Breast epithelium (tissue), 4 donors: ENCODE measurements around the gene SNX30. TPM values are rescaled to one million over a fixed set of nuclear protein-coding genes. Genes with fewer than 3 reads are reported as not detected.

Experiments used
- DNase-seq, 2 donors: peaks; one replicate each; pipeline ENCODE4 v3.0.0-alpha.2; 2019; ENCODE audit warnings: low spot score in 2 of 2
- H3K27ac ChIP-seq, 2 donors: fragments of 200-600 bp; sonication (generic) in 1 of 2; one replicate each; pipeline ENCODE4 v1.5.1; 2016 to 2019; ENCODE audit warnings: mild to moderate bottlenecking in 1 of 2
- H3K27me3 ChIP-seq, 2 donors: fragments of 200-600 bp; sonication (generic) in 1 of 2; one replicate each; pipeline versions ENCODE4 v1.5.1 to v1.6.0; 2017 to 2019; ENCODE audit warnings: control low read depth in 1 of 2, mild to moderate bottlenecking in 1 of 2
- H3K36me3 ChIP-seq: fragments of 200-600 bp; one replicate; pipeline ENCODE4 v1.5.1; 2019
- H3K4me1 ChIP-seq, 2 donors: fragments of 200-600 bp; sonication (generic); one replicate each; pipeline ENCODE4 v1.5.1; 2016 to 2019; ENCODE audit warnings: control low read depth in 1 of 2
- H3K4me3 ChIP-seq, 3 donors: fragments of 200-600 bp; sonication (generic); 1 replicate in 2 of 3; 2 replicates in 1 of 3; pipeline ENCODE4 v1.5.1; 2016 to 2019; ENCODE audit warnings: mild to moderate bottlenecking in 3 of 3, moderate library complexity in 2 of 3
- H3K9me3 ChIP-seq, 2 donors: fragments of 200-600 bp; sonication (generic) in 1 of 2; one replicate each; pipeline ENCODE4 v1.5.1; 2016 to 2019; ENCODE audit warnings: control low read depth in 1 of 2
- POLR2A ChIP-seq: fragments of 450-650 bp; IDR thresholded peaks from one replicate; pipeline ENCODE4 v1.6.1; 2016; ENCODE audit warnings: antibody characterized with exemption, mild to moderate bottlenecking, moderate library complexity
- POLR2AphosphoS5 ChIP-seq, 3 donors: sonication (generic); formaldehyde crosslinking; IDR thresholded peaks; one replicate each; pipeline ENCODE4 v1.6.1; 2017; ENCODE audit warnings: antibody characterized with exemption in 3 of 3
- intact Hi-C: fragments of 100-400 bp; cut with DNase I; formaldehyde crosslinking; loops from one replicate; pipeline ENCODE4 v1.15.1; 2023; ENCODE audit warnings: low total_unique reads
- total RNA-seq, 3 donors: library from RNA; depleted of rRNA; stranded (reverse); fragments of >200 nt; gene quantifications; one replicate each; pipeline ENCODE4 v1.1.0, GENCODE V29; 2016
- TF ChIP-seq, protein P1 (sequence below), 3 donors: fragments of 450-650 bp; IDR thresholded peaks; one replicate each; pipeline ENCODE4 v1.5.1; 2016 to 2017; ENCODE audit warnings: antibody characterized with exemption in 3 of 3, mild to moderate bottlenecking in 3 of 3, moderate library complexity in 3 of 3

The SNX30 gene
- total RNA-seq, 3 donors from 2014 or later: 15.2 to 18.7 (median 16.4) TPM

DNA sequence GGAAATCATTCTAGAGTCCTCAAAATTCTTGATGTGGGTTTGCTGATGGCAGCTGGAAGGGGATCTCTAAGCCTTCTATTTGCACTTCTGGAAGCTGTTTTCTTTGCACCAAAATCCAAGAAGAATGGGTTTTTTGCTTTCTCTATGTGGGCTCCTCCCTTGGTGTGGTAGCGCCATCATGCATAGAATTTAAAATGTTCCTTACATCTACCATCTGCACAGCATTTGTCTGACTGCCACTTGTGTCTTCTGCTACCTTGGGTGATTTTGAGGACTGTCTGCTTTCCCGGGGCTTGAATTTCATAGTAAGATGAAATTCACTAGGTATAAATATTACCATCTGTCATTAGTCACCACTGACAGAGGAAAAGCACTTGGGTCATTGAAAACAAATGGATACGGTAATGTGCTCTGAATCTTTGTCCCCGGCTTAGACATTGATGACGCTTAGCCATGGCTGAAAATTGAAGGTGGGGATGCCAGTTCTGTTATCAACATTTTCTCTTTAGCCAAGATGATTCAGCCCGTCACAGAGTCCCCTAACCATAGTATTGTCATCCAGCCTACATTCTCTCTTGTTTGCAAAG lies 30.0 kb downstream of the SNX30 start:
- Histone ChIP-seq H3K9me3 (no peaks in the 10 kb centered on the region), H3K36me3 (no peaks in the 10 kb centered on the region), H3K27me3 (no peaks in the 10 kb centered on the region), H3K27ac (no peak overlapping the region), H3K4me1 (no peaks in the 10 kb centered on the region), H3K4me3 (no peak overlapping the region)
- DNase-seq: no peak
- intact Hi-C loops: no loop called here
- TF ChIP-seq POLR2A (no peak), POLR2AphosphoS5 (IDR thresholded peaks at IDR 0.05) (no peak)
- TF ChIP-seq, protein P1, sequence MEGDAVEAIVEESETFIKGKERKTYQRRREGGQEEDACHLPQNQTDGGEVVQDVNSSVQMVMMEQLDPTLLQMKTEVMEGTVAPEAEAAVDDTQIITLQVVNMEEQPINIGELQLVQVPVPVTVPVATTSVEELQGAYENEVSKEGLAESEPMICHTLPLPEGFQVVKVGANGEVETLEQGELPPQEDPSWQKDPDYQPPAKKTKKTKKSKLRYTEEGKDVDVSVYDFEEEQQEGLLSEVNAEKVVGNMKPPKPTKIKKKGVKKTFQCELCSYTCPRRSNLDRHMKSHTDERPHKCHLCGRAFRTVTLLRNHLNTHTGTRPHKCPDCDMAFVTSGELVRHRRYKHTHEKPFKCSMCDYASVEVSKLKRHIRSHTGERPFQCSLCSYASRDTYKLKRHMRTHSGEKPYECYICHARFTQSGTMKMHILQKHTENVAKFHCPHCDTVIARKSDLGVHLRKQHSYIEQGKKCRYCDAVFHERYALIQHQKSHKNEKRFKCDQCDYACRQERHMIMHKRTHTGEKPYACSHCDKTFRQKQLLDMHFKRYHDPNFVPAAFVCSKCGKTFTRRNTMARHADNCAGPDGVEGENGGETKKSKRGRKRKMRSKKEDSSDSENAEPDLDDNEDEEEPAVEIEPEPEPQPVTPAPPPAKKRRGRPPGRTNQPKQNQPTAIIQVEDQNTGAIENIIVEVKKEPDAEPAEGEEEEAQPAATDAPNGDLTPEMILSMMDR (IDR thresholded peaks at IDR 0.05): no peak

DNA sequence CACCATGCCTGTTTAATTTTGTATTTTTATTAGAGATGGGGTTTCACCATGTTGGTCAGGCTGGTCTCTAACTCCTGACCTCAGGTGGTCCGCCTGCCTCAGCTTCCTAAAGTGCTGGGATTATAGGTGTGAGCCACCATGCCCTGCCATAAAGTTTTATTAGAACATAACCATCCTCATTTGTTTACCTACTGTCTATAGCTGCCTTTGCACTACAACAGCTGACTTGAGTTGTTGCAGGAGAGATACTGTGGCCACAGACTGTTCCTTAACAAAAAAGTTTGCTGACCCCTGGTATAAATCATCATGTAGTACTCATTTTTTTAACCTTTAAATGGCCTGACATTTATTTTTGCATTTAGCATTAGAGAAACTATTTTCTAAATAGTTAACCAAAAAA lies 31.7 kb downstream of the SNX30 start:
- Histone ChIP-seq H3K4me3 (no peak overlapping the region), H3K27me3 (no peaks in the 10 kb centered on the region), H3K9me3 (no peaks in the 10 kb centered on the region), H3K36me3 (no peaks in the 10 kb centered on the region), H3K4me1 (no peaks in the 10 kb centered on the region), H3K27ac (no peak overlapping the region)
- DNase-seq: no peak
- intact Hi-C loops: no loop called here
- TF ChIP-seq, protein P1 (IDR thresholded peaks at IDR 0.05): no peak
- TF ChIP-seq POLR2AphosphoS5 (IDR thresholded peaks at IDR 0.05) (no peak), POLR2A (no peak)

DNA sequence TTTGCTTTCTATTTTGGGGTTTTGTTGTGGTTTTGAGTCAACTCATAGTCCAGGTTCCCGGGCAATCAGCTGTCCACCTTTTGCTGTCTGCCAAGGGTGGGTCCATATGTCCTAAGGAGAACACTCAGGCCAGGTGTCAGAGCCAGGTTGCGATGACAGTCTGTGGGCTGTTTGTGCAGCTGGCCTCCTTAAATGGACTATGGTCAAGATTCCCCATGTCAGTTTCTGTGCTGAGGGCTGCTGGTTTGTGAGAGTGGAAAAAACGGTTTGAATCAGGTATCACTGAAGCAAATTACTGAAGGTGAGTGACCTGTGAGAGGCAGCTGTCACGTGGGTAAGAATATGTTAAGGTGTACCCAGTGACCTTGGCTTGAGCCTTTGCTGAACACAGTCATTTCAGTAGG lies 33.0 kb downstream of the SNX30 start:
- H3K36me3 ChIP-seq: no peaks in the 10 kb centered on the region
- H3K27ac ChIP-seq: no peak overlapping the region
- H3K4me3 ChIP-seq: no peak overlapping the region
- H3K27me3 ChIP-seq: no peaks in the 10 kb centered on the region
- no peaks in the 10 kb centered on the region for H3K4me1 ChIP-seq
- no peaks in the 10 kb centered on the region for H3K9me3 ChIP-seq
- TF ChIP-seq POLR2A (no peak), POLR2AphosphoS5 (IDR thresholded peaks at IDR 0.05) (no peak)
- intact Hi-C loops: no loop called here
- DNase-seq: no peak

DNA sequence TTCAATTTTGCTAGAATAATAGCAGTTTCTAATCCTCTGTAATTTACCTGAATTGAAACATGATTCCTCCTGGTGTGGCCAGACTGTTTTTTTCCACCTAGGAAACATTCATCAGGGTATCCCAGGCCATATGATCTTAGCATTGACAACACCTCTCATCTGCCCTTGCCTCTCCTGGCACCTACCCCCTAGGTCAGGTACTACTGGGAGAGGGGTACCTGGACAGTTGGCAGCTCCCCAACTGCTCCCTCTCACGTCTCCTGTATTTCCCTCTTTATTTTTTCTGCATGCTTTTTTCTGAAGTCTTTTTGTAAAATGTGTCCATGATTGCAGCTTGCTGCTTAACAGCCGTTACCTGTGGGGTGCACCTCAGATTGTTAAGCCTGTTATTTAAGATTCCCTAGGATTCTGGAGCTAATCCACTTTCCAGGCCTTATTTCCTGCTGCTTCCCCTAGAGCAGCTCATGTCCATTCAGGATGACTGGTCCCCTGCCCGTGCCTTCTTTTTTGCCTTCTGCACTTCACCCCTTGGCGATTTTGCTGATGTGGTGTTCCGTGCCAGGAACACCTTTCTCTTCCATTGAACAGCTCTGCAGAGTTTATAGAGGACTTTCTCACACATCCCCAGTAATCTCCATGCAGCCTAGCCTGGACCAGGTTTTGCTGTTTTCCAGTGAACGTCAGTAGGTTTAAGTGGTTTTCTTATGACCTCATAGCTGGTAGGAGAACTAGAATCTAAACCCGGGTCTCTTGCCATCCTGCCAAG lies 33.6 kb downstream of the SNX30 start:
- H3K4me3 ChIP-seq: no peak overlapping the region
- intact Hi-C loops: no loop called here
- TF ChIP-seq, protein P1 (IDR thresholded peaks at IDR 0.05): no peak
- no peak for TF ChIP-seq POLR2A
- no peak for TF ChIP-seq POLR2AphosphoS5 (IDR thresholded peaks at IDR 0.05)
- H3K27me3 ChIP-seq: no peaks in the 10 kb centered on the region
- H3K36me3 ChIP-seq: no peaks in the 10 kb centered on the region
- H3K9me3 ChIP-seq: no peaks in the 10 kb centered on the region
- no peak overlapping the region for H3K27ac ChIP-seq
- no peaks in the 10 kb centered on the region for H3K4me1 ChIP-seq
- no peak for DNase-seq

DNA sequence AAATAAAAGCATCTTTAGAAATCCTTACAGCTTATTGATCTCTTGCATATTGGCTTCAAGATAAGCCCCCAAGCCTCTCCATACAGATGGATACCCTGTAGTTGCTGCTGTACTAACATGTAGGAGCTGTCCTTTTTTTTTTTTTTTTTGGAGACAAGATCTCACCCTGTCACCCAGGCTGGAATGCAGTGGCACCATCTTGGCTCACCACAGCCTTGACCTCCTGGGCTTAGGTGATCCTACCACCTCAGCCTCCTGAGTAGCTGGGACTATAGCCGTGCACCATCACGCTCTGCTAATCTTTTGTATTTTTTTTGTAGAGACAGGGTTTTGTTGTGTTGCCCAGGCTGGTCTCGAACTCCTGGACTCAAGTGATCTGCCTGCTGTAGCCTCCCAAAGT lies 35.4 kb downstream of the SNX30 start:
- Histone ChIP-seq H3K27me3 (no peaks in the 10 kb centered on the region), H3K36me3 (no peaks in the 10 kb centered on the region), H3K27ac (no peak overlapping the region), H3K4me3 (no peak overlapping the region), H3K4me1 (no peaks in the 10 kb centered on the region), H3K9me3 (no peaks in the 10 kb centered on the region)
- no peak for DNase-seq
- intact Hi-C loops: no loop called here
- TF ChIP-seq, protein P1 (IDR thresholded peaks at IDR 0.05): no peak
- no peak for TF ChIP-seq POLR2A
- no peak for TF ChIP-seq POLR2AphosphoS5 (IDR thresholded peaks at IDR 0.05)
